Tongue (tissue), 2 donors: ENCODE results near the gene LRIG1. TPM values are rescaled to one million over a fixed set of nuclear protein-coding genes. Genes with fewer than 3 reads are reported as not detected.
A peak's percentile ranks its signal among the peaks of the same experiment; 100 is the strongest.

Source experiments
- DNase-seq: peaks from one replicate; pipeline ENCODE4 v3.0.0-alpha.2; 2015
- total RNA-seq: library from RNA; depleted of rRNA; stranded (reverse); fragments of >200 nt; gene quantifications from one replicate; pipeline ENCODE4 v1.2.3, GENCODE V29; 2014

The LRIG1 gene
- total RNA-seq, 1 donor from 2014 or later = 195 TPM

DNA sequence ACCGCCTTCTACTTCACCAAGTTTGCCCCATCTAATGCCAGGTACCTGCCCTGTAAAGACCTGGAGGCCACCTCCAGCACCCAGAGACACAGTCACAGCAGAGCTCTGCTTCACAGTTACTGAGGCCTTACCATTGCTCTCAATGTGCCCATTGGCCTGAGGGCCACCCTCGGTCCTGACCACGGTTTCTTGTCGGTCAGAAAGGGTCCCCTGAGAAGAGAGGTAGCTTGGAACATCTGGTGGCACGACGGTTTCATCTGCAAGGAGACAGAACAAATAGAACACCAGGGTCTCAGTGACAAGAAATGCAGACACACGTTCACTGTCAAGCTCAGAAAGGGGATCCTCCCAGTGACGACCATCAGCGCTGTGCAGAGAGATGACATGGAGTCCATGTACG, 118.7 kb downstream of the LRIG1 start:
- no peak for DNase-seq

DNA sequence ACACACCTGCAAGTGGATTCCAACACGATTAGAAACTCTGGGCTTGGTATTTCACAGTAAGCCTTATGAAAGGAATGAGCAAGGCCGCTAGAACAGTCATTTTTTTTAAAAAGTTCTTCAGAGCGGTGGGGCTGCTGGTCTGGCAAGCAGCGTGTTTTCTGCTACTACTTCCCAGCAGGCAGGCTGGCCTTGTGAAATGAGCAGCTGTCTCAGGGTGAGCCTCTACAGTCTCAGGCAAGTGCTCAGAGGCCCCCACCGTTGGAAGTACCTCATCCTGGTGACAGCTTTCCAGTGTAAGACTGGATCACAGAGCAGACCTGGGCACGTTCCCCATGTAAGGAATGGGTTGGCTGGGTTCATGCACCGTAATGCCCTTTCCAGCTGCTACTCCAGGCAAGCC, 119.2 kb downstream of the LRIG1 start:
- peak; percentile 82 for DNase-seq

DNA sequence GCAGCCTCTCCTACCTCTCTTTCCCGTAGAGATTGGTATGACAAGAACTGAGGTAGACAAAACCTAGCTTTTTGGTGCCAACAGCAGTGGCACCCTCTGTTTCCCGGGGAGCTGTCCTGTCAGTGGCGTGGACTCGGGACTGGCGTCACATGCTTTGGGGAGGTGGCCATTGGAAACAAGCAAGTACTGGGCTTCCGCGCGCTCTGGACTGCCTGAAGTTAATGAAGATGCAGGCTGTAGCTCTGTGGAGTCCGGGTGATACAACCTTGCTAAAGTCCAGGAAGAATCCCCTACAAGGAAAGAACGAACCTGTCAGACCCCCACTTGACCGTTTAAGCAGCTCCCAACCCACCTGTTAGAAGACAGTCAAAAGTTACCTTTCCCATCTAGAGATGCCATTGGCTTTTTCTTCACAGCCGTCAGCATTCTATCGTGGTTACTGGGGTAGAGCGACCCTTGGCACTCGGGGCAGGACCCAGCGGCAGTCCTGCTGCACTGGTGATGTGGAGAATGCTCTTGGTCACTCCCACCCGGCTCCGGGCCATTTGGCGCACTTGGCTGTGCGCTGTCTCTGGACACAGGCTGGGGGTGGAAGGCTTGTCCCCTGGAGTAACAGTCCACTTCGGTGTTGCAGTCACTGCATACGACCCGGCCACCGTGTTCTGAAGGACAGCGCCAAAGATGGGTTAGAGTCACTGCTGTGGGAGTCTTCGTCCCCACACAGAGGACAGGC, 120.5 kb downstream of the LRIG1 start:
- DNase-seq = no peak

GRCh38 chr3:66379565-66379964, 121.3 kb downstream of the LRIG1 start:
- no peak for DNase-seq

DNA sequence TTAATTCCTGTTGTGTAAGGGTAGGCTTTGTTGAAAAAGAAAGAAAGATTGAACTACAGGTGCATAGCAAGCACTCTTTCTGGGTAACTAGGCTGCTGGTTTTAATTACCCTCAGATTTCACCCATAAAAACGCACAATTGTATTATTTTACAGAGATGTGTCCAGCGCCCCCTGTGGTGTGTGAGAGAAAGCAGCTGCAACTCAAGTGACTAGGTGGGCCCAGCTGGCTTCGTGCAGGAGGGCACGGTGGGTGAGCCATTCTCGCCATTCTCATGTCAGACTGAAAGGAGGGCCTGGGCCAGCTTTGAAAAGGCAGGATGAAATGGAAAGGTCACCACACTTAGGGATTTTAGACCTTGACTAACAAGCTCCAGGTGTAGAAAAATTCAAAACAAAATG, 122.6 kb downstream of the LRIG1 start:
- peak; percentile 67 for DNase-seq

- DNase-seq = no peak
These were observed 123.0 kb downstream of the LRIG1 start for GRCh38 chr3:66377800-66378199.

GRCh38 chr3:66376568-66376967, 124.3 kb downstream of the LRIG1 start:
- DNase-seq = no peak

DNA sequence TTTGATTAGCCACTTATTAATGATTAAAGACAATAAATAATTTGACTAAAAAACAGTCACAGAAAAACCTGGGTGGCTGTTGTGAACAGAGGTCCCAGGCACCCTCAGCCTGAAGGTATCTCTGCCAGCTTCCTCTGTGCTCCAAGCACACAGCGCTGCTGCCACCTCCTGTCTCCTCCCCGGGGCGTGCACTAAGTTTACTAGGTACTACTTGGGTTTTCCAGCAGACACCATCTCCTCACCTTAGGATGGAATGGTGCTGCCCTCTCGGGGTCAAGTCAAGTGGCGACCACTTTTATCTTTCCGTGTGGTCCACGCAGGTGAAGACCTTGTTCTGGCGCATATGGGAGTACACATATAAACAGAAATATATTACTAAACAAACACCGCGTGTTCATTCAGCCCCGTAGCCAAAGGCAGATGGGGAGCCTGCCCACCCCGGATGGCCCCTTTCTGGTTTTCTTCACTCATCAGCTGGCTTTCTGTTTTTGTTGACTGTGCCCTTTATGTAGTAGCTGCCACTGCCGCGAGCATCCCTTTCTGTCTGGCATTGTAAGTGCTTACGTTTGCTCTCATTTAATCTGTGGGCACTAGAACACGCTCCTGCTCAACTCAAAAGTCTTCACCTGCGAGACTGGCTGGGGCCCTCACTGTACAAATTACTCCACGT, 128.0 kb downstream of the LRIG1 start:
- peak; percentile 61 for DNase-seq

DNA sequence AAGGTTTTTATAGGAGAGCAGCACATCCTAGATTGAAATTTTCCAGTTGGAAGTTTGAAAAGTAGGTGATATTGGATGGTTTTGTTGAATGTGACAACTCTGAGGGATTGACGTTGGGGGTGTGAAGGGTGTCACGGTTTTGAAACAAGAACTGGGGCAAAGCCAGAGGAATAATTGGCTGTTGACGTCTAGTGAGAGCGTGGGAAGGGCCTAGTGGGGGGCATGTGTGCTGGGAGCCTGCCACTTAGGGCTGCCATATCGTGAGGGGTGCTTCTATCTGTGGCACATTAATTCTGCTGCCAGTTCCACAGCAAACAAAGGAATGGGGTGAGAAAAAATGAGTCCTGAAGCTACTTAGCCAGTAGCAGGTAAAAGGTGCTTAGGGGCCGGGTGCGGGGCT, 129.4 kb downstream of the LRIG1 start:
- no peak for DNase-seq

GRCh38 chr3:66370179-66370578, 130.6 kb downstream of the LRIG1 start:
- DNase-seq = no peak

DNA sequence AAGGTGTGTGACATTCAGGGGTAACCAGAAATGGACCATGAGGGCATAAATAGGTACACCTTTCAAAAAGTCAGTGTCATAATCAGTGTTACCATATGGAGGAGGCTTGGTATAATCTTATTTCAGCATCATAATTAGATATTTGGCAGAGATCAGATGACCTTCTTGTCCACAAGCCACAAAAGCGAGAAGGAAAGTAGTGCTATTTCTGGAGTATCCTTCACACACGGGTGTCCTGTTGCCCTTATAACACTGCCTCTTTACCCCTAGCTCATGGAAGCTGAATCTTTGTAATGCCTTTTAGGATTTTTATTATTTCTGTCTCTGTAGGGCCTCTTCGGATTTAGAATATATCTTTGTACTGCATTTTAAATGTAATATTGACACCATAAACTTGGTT, 132.8 kb downstream of the LRIG1 start:
- DNase-seq = no peak

DNA sequence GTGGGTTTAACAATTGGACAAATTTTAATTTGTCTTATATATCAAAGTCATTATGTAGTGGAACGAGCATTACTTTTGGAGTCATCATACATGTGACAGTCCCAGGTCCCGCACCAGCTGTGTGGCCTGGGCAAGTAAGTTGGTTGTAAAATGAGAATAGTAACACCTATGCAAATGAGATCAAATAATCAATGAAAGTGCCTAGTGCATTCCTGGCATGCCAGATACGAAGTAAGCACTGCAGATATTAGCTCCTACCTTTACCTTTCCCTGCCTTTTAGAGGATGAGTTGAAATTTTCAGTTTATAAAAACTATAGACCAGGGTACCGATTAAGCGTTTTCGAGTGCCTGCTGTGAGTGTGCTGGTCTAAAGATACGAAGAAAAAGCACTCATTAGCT, 134.1 kb downstream of the LRIG1 start:
- no peak for DNase-seq

DNA sequence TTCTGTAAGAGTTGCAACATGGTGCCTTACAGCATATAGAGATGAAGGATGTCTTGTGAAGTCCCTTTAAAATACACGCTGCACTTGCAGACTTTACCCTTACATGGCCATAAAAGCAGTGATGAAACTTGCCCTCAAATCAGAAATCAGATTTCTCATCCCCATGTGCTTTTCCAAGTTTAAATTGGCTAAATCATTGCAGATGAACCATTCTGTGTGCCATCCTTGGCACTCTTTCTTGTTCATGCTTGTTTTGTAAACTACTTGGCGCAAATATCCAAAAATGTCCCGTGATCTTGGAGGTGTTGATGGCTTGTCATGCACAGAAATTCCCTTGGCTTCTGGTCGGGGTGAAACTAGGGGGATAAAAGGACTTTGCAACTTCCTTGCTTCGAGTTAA, 135.7 kb downstream of the LRIG1 start:
- no peak for DNase-seq

DNA sequence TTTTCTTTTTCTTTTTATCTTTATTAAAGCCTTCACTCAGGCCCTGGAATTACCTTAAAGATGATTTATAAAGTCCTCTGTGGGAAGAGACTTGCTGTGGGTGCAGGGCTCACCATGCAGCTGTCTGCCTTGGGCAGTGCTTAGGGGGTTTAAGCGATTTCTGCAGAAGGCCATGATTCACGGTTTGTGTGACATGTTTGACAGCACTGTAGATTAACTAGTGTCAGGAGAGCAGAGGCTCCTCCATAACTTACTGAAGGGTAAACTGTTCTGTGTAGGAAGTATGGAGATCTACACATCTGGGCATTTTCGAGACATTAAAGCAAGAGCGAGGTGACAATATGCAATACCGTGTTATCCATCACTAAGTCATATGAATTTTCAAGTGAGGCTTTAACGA, 137.7 kb downstream of the LRIG1 start:
- peak; percentile 74 for DNase-seq

- peak; percentile 78 for DNase-seq
These were observed 138.3 kb downstream of the LRIG1 start for GRCh38 chr3:66362541-66362941.

GRCh38 chr3:66361356-66361755, 139.5 kb downstream of the LRIG1 start:
- DNase-seq = no peak

DNA sequence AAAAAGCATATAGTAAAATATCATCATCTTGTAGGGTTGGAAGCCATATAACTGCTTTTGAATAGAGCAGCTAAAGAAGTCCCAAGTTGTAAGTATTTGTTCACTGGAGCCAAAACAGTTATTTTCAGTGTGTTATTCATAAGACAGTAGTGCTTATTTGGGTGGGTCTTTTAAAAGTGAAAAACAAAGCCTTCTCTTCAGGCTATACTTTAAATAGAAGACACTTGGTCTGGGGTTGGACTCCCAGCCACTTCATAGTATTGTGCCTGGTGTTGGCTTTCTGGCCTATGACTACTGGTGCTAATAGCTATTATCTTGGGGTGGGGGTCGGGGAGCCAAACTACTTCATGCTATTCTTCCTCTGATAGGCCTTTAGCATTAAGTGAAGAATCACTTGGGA, 144.8 kb downstream of the LRIG1 start:
- DNase-seq = no peak

- no peak for DNase-seq
These were observed 145.4 kb downstream of the LRIG1 start for GRCh38 chr3:66355394-66355793.

DNA sequence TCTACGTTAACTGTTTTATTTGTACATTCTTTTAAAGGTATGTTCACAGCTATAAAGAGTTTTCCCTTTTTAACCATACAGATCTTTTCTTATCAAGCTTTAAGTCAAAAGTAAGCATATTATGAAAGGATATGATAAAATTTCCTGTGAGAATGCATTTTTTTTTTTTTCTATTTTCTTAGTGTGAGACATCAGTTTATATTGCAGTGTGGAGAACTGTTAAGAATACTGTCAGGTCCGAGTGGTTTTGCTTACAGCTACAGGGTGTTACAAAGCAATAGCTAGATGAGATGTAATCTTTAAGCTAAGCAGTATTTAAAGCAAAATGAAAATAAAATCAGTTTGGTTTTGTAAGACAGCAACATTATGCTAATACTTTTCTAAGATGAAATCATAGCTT, 146.8 kb downstream of the LRIG1 start:
- DNase-seq = no peak

- DNase-seq = peak; percentile 60
These were observed 147.3 kb downstream of the LRIG1 start for GRCh38 chr3:66353530-66353929.

GRCh38 chr3:66353039-66353438, 147.8 kb downstream of the LRIG1 start:
- no peak for DNase-seq

GRCh38 chr3:66350601-66351000, 150.2 kb downstream of the LRIG1 start:
- DNase-seq = no peak

DNA sequence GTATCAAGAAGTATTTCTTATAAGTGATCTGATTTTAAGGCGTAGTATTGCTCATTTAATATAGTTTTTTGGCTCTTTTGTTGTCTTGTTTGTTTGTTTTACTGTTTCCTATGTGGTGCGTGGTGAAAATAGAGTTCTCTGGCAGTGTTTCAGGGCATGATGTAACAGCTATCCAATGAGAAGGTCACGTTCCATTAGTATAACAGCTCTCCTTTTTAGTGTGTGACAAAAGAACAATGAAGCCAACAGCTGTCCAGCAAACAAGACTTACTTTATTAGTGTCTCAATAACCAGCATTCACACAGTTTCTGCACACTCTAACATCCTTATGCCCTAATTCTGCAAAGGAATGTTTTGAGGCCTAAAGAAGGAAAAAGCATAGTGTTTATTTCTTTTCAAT, 152.1 kb downstream of the LRIG1 start:
- DNase-seq = peak; percentile 89
